Prostate gland (tissue), 2 donors: ENCODE data around the gene CHMP5.

Experiments used
- POLR2A ChIP-seq: fragments of 450-650 bp; IDR thresholded peaks from one replicate; pipeline ENCODE4 v1.6.1; 2016; ENCODE audit warnings: antibody characterized with exemption, mild to moderate bottlenecking
- POLR2AphosphoS5 ChIP-seq: sonication (generic); formaldehyde crosslinking; IDR thresholded peaks from one replicate; pipeline ENCODE4 v1.6.1; 2017; ENCODE audit warnings: antibody characterized with exemption
- TF ChIP-seq, protein P1 (sequence below), 4 experiments: fragments of 200-600 bp in 2 of 4; fragments of 450-650 bp in 2 of 4; sonication (generic) in 2 of 4; IDR thresholded peaks; 1 replicate in 3 of 4; 2 replicates in 1 of 4; pipeline ENCODE4 v1.5.1; 2016 to 2019; ENCODE audit warnings: antibody characterized with exemption in 4 of 4, mild to moderate bottlenecking in 2 of 4, moderate library complexity in 2 of 4

DNA sequence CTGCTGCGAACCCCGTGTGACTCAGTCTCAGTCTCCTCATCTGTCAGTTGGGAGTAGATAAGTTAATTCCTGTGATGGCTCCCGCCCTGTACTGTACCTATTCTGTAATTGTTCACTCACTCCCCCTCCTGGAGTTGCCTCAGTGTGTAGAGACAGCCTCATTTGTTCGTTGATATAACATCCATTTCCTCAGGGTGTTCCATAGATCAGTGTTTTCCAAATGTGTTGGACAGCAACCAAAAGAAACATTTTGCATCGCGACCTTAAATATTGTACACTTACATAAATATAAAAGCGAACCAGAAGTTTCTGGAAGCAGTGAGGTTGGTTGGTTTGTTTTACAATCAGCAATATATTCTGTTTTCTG is 26.2 kb downstream of the CHMP5 start:
- TF ChIP-seq, protein P1, sequence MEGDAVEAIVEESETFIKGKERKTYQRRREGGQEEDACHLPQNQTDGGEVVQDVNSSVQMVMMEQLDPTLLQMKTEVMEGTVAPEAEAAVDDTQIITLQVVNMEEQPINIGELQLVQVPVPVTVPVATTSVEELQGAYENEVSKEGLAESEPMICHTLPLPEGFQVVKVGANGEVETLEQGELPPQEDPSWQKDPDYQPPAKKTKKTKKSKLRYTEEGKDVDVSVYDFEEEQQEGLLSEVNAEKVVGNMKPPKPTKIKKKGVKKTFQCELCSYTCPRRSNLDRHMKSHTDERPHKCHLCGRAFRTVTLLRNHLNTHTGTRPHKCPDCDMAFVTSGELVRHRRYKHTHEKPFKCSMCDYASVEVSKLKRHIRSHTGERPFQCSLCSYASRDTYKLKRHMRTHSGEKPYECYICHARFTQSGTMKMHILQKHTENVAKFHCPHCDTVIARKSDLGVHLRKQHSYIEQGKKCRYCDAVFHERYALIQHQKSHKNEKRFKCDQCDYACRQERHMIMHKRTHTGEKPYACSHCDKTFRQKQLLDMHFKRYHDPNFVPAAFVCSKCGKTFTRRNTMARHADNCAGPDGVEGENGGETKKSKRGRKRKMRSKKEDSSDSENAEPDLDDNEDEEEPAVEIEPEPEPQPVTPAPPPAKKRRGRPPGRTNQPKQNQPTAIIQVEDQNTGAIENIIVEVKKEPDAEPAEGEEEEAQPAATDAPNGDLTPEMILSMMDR (IDR thresholded peaks at IDR 0.05): no peak
- TF ChIP-seq POLR2A (no peak), POLR2AphosphoS5 (no peak)
